Smooth muscle cell (in vitro differentiated cells): ENCODE data around the gene NDUFS1. TPM values are rescaled to one million over a fixed set of nuclear protein-coding genes. Genes with fewer than 3 reads are reported as not detected.

Experiments
- DNase-seq: peaks from one replicate; lab custom pipeline; 2025; ENCODE audit not compliant: unreplicated experiment; lab: John Stamatoyannopoulos, UW
- H2AFZ ChIP-seq: fragments of 200-600 bp; sonication (generic); 2 replicates; pipeline ENCODE4 v1.6.0; 2016; ENCODE audit warnings: antibody characterized with exemption, low read depth, mild to moderate bottlenecking
- H3F3A ChIP-seq: fragments of 200-600 bp; sonication (generic); 2 replicates; pipeline ENCODE4 v1.6.0; 2017; ENCODE audit warnings: antibody characterized with exemption, low read depth
- H3K27ac ChIP-seq: fragments of 200-600 bp; sonication (generic); 2 replicates; pipeline ENCODE4 v1.5.1; 2016; ENCODE audit warnings: low read depth, mild to moderate bottlenecking
- H3K27me3 ChIP-seq: fragments of 200-600 bp; sonication (generic); 2 replicates; pipeline ENCODE4 v1.6.1; 2016; ENCODE audit warnings: low read depth, mild to moderate bottlenecking
- H3K36me3 ChIP-seq: fragments of 200-600 bp; sonication (generic); 2 replicates; pipeline ENCODE4 v1.5.1; 2016; ENCODE audit warnings: low read depth
- H3K4me1 ChIP-seq: fragments of 200-600 bp; sonication (generic); 2 replicates; pipeline ENCODE4 v1.5.1; 2016; ENCODE audit warnings: low read depth
- H3K4me2 ChIP-seq: fragments of 200-600 bp; sonication (generic); 2 replicates; pipeline ENCODE4 v1.6.0; 2016; ENCODE audit warnings: mild to moderate bottlenecking
- H3K4me3 ChIP-seq: fragments of 200-600 bp; sonication (generic); 2 replicates; pipeline ENCODE4 v1.5.1; 2016; ENCODE audit warnings: mild to moderate bottlenecking
- H3K79me2 ChIP-seq: fragments of 200-600 bp; sonication (generic); 2 replicates; pipeline ENCODE4 v1.6.0; 2016; ENCODE audit warnings: low read depth, mild to moderate bottlenecking
- H3K9ac ChIP-seq: fragments of 200-600 bp; sonication (generic); 2 replicates; pipeline ENCODE4 v1.6.0; 2016; ENCODE audit warnings: low read depth
- H3K9me3 ChIP-seq: fragments of 200-600 bp; sonication (generic); replicated peaks from 2 replicates; pipeline ENCODE4 v1.5.1; 2016; ENCODE audit warnings: low read depth
- H4K20me1 ChIP-seq: fragments of 200-600 bp; sonication (generic); 2 replicates; pipeline ENCODE4 v1.6.0; 2016; ENCODE audit warnings: low read depth
- WGBS: methylation state at CpG from one replicate; pipeline ENCODE4 v1.1.7; 2016; ENCODE audit warnings: low lambda C conversion rate; 5-methylcytosine and 5-hydroxymethylcytosine counted together
- polyA plus RNA-seq: library from polyadenylated mRNA; unstranded; fragments of >200 nt; fragmentation: Nextera tagmentation; extraction: Ambion mirVana; gene quantifications from 2 replicates; pipeline ENCODE4 v1.2.1, GENCODE V29; 2016
- total RNA-seq: library from RNA; depleted of rRNA; stranded (reverse); fragments of >200 nt; gene quantifications from 2 replicates; pipeline ENCODE4 v1.2.3, GENCODE V29; 2014
- TF ChIP-seq, protein P1 (sequence below): fragments of 200-600 bp; sonication (generic); IDR thresholded peaks from 2 replicates; pipeline ENCODE4 v1.5.1; 2017; ENCODE audit warnings: borderline replicate concordance, mild to moderate bottlenecking, antibody characterized with exemption; ENCODE audit not compliant: insufficient read depth, poor library complexity, severe bottlenecking

NDUFS1 gene
- total and polyA plus RNA-seq, 2 experiments from 2014 or later: 62.0 to 101 TPM

DNA sequence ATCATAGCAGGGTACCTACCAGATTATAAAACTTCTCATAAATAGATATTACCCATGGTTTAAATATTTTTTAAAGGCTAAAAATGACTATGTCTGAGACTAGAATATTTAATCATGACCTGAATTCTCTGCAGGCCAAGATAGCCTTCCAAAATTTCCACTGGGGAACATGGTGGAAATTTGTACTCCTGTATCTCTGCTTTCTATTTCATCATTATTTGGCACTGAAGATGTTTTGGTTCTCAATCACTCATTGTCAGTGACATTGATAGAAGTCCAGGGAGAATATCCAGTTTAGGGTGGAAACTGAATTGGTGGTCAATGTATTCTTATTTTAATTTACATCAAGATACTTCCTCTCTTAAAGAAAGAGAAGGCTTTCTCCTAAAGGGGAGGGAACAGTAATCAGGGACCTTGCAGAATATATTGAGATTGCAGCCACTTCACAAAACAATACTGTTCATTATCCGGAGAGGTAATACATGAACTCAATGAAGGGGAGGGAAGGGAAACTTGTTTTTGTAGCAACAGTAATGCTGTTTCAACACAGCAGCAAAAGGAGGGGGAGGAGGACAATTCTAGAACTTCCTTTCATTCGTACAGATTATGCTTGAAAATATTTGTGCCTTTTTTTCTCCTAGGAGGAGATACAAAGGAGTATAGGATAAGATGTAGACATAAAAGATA, 34.6 kb upstream of the NDUFS1 start:
- H3K4me2 ChIP-seq: no peak overlapping the region
- WGBS: 82% methylated on average over 2 of the region's 2 CpGs
- H3K4me3 ChIP-seq: no peak overlapping the region
- TF ChIP-seq, protein P1, sequence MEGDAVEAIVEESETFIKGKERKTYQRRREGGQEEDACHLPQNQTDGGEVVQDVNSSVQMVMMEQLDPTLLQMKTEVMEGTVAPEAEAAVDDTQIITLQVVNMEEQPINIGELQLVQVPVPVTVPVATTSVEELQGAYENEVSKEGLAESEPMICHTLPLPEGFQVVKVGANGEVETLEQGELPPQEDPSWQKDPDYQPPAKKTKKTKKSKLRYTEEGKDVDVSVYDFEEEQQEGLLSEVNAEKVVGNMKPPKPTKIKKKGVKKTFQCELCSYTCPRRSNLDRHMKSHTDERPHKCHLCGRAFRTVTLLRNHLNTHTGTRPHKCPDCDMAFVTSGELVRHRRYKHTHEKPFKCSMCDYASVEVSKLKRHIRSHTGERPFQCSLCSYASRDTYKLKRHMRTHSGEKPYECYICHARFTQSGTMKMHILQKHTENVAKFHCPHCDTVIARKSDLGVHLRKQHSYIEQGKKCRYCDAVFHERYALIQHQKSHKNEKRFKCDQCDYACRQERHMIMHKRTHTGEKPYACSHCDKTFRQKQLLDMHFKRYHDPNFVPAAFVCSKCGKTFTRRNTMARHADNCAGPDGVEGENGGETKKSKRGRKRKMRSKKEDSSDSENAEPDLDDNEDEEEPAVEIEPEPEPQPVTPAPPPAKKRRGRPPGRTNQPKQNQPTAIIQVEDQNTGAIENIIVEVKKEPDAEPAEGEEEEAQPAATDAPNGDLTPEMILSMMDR: no peak
- DNase-seq: no peak
- H3K9ac ChIP-seq: no peak overlapping the region
- H3K27me3 ChIP-seq: peaks cover 5% of the 10 kb centered on the region
- no peaks in the 10 kb centered on the region for H3K79me2 ChIP-seq
- no peaks in the 10 kb centered on the region for H3K36me3 ChIP-seq
- no peaks in the 10 kb centered on the region for H3F3A ChIP-seq
- H4K20me1 ChIP-seq: no peaks in the 10 kb centered on the region
- H3K4me1 ChIP-seq: no peaks in the 10 kb centered on the region
- H3K27ac ChIP-seq: no peak overlapping the region
- H2AFZ ChIP-seq: no peak overlapping the region
- no peaks in the 10 kb centered on the region for H3K9me3 ChIP-seq

DNA sequence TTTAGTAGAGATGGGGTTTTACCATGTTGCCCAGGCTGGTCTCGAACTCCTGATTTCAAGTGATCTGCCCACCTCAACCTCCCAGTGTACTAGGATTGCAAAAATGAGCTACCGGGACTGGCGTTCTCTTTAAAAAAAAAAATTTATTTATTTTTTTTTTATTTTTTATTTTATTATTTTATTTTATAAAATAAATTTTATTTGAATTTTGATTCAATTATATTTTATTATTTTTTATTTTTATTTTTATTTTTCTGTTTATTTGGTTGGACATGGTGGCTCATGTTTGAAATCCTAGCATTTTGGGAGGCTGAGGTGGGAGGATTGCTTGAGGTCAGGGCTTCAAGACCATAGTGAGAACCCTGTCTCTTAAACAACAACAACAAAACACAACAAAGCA, 32.9 kb upstream of the NDUFS1 start:
- TF ChIP-seq, protein P1: no peak
- Histone ChIP-seq H3K9ac (no peak overlapping the region), H3K4me2 (no peak overlapping the region), H3K36me3 (no peaks in the 10 kb centered on the region), H3K27me3 (peaks cover 12% of the 10 kb centered on the region), H3F3A (no peaks in the 10 kb centered on the region), H3K79me2 (no peaks in the 10 kb centered on the region), H3K4me1 (no peaks in the 10 kb centered on the region), H4K20me1 (no peaks in the 10 kb centered on the region), H2AFZ (no peak overlapping the region), H3K27ac (no peak overlapping the region), H3K9me3 (no peaks in the 10 kb centered on the region), H3K4me3 (no peak overlapping the region)
- WGBS: 95% methylated on average over 3 of the region's 3 CpGs
- DNase-seq: no peak

DNA sequence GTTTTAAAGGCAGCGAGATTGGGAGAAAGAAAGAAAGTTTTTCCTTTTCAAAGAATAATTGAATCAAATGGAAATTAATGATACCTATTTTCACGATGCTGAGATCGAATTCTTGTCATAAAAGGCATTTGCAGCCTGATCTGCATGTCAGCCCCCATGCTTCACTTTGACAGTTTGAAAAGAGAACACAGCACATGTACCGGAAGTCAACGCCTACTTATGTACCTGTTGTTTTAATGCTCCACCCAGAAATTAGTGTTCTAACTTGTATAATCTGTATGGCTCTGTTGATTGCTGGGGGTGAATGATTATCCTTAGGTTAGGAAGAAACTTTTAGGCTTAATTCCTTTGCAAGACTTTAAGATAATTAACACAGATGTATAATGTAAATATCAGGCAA, 31.4 kb upstream of the NDUFS1 start:
- Histone ChIP-seq H3K36me3 (no peaks in the 10 kb centered on the region), H3K9ac (no peak overlapping the region), H3K27ac (no peak overlapping the region), H3K79me2 (no peaks in the 10 kb centered on the region), H3K27me3 (peaks cover 12% of the 10 kb centered on the region), H3K9me3 (no peaks in the 10 kb centered on the region), H3F3A (no peaks in the 10 kb centered on the region), H4K20me1 (no peaks in the 10 kb centered on the region), H3K4me2 (no peak overlapping the region), H2AFZ (no peak overlapping the region), H3K4me3 (no peak overlapping the region), H3K4me1 (no peaks in the 10 kb centered on the region)
- TF ChIP-seq, protein P1: no peak
- WGBS: 89% methylated on average over 5 of the region's 5 CpGs
- no peak for DNase-seq

DNA sequence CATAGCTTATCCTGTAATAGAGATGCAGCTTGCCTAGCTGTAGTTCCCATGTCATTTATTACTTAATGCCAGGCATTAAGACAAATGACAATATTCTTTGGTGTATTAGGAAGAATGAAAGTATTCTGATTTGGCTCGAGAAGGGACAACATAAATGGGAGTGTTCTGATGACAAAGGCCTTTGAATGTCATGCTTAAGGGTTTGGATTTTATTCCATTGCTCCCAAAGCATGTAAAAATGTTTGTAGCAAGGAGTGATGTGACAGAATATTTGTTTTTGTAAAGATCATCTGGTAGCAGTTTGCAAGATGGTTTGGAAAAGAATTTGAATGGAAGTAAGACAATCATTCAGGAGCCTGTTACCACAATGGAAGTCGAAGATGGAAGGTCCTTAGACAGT, 30.9 kb upstream of the NDUFS1 start:
- DNase-seq: no peak
- Histone ChIP-seq H4K20me1 (no peaks in the 10 kb centered on the region), H2AFZ (no peak overlapping the region), H3K4me2 (no peak overlapping the region), H3K9me3 (no peaks in the 10 kb centered on the region), H3K27ac (no peak overlapping the region), H3K36me3 (no peaks in the 10 kb centered on the region), H3K9ac (no peak overlapping the region), H3F3A (no peaks in the 10 kb centered on the region), H3K4me3 (no peak overlapping the region), H3K79me2 (no peaks in the 10 kb centered on the region), H3K4me1 (no peaks in the 10 kb centered on the region), H3K27me3 (peaks cover 12% of the 10 kb centered on the region)
- WGBS: 87% methylated on average over 2 of the region's 2 CpGs
- TF ChIP-seq, protein P1: no peak
